Measurements from ENCODE around the gene SEPTIN2.
"Not testable (repeated sequence)": the region's sequence is repeated elsewhere in the genome, so short reads cannot be mapped to it uniquely, and the experiment has no call there.

SEPTIN2 gene

GRCh38 chr2:241354668-241355658 lies 39.2 kb downstream of the SEPTIN2 start:
- peak; percentile 75 to 86 for DNase-seq

GRCh38 chr2:241355983-241356870 lies 40.5 kb downstream of the SEPTIN2 start, which contains the start of gene FARP2:
FARP2 (plus strand) TSS chr2:241356285; CDS start chr2:241373108, 16,823 bp downstream.
- DNase-seq, result peak; percentile 98

- DNase-seq, result no peak
Measured at GRCh38 chr2:241356871-241357260, 41.1 kb downstream of the SEPTIN2 start.

- DNase-seq, result no peak
Measured at GRCh38 chr2:241357531-241357930, 41.8 kb downstream of the SEPTIN2 start.

- DNase-seq, result peak in 1 of 2 donors; percentile 36
Measured at GRCh38 chr2:241358470-241358869, 42.7 kb downstream of the SEPTIN2 start.

- no peak for DNase-seq
Measured at GRCh38 chr2:241359481-241360045, 43.8 kb downstream of the SEPTIN2 start.

- no peak for DNase-seq
Measured at GRCh38 chr2:241363426-241363825, 47.7 kb downstream of the SEPTIN2 start.

GRCh38 chr2:241364781-241365180 lies 49.1 kb downstream of the SEPTIN2 start:
- DNase-seq, result no peak

GRCh38 chr2:241366678-241367077 lies 51.0 kb downstream of the SEPTIN2 start:
- DNase-seq, result no peak

GRCh38 chr2:241368643-241369042 lies 52.9 kb downstream of the SEPTIN2 start:
- DNase-seq, result no peak

GRCh38 chr2:241372361-241372992 lies 56.8 kb downstream of the SEPTIN2 start:
- no peak for DNase-seq

GRCh38 chr2:241373446-241373845 lies 57.7 kb downstream of the SEPTIN2 start:
- DNase-seq, result no peak

- not testable (repeated sequence) for DNase-seq
Measured at GRCh38 chr2:241373906-241374305, 58.2 kb downstream of the SEPTIN2 start.

- DNase-seq, result no peak
Measured at GRCh38 chr2:241375300-241375699, 59.6 kb downstream of the SEPTIN2 start.

GRCh38 chr2:241376808-241377207 lies 61.1 kb downstream of the SEPTIN2 start:
- DNase-seq, result no peak

GRCh38 chr2:241378816-241379215 lies 63.1 kb downstream of the SEPTIN2 start:
- no peak for DNase-seq

- no peak for DNase-seq
Measured at GRCh38 chr2:241379481-241380480, 64.1 kb downstream of the SEPTIN2 start.

GRCh38 chr2:241381872-241382271 lies 66.1 kb downstream of the SEPTIN2 start:
- no peak for DNase-seq

GRCh38 chr2:241385450-241385849 lies 69.7 kb downstream of the SEPTIN2 start:
- DNase-seq, result not testable (repeated sequence)

- no peak for DNase-seq
Measured at GRCh38 chr2:241386519-241386918, 70.8 kb downstream of the SEPTIN2 start.

- DNase-seq, result no peak
Measured at GRCh38 chr2:241389697-241390096, 74.0 kb downstream of the SEPTIN2 start.

Data from CD4-positive, alpha-beta T cell treated with Interferon alpha-2 for 1 hour (primary cell).